Smooth muscle cell (in vitro differentiated cells): ENCODE data around the gene WDFY4. TPM values are rescaled to one million over a fixed set of nuclear protein-coding genes. Genes with fewer than 3 reads are reported as not detected.

Experiments
- DNase-seq: peaks from one replicate; lab custom pipeline; 2025; ENCODE audit not compliant: unreplicated experiment; lab: John Stamatoyannopoulos, UW
- H2AFZ ChIP-seq: fragments of 200-600 bp; sonication (generic); 2 replicates; pipeline ENCODE4 v1.6.0; 2016; ENCODE audit warnings: antibody characterized with exemption, low read depth, mild to moderate bottlenecking
- H3F3A ChIP-seq: fragments of 200-600 bp; sonication (generic); 2 replicates; pipeline ENCODE4 v1.6.0; 2017; ENCODE audit warnings: antibody characterized with exemption, low read depth
- H3K27ac ChIP-seq: fragments of 200-600 bp; sonication (generic); 2 replicates; pipeline ENCODE4 v1.5.1; 2016; ENCODE audit warnings: low read depth, mild to moderate bottlenecking
- H3K27me3 ChIP-seq: fragments of 200-600 bp; sonication (generic); 2 replicates; pipeline ENCODE4 v1.6.1; 2016; ENCODE audit warnings: low read depth, mild to moderate bottlenecking
- H3K36me3 ChIP-seq: fragments of 200-600 bp; sonication (generic); 2 replicates; pipeline ENCODE4 v1.5.1; 2016; ENCODE audit warnings: low read depth
- H3K4me1 ChIP-seq: fragments of 200-600 bp; sonication (generic); 2 replicates; pipeline ENCODE4 v1.5.1; 2016; ENCODE audit warnings: low read depth
- H3K4me2 ChIP-seq: fragments of 200-600 bp; sonication (generic); 2 replicates; pipeline ENCODE4 v1.6.0; 2016; ENCODE audit warnings: mild to moderate bottlenecking
- H3K4me3 ChIP-seq: fragments of 200-600 bp; sonication (generic); 2 replicates; pipeline ENCODE4 v1.5.1; 2016; ENCODE audit warnings: mild to moderate bottlenecking
- H3K79me2 ChIP-seq: fragments of 200-600 bp; sonication (generic); 2 replicates; pipeline ENCODE4 v1.6.0; 2016; ENCODE audit warnings: low read depth, mild to moderate bottlenecking
- H3K9ac ChIP-seq: fragments of 200-600 bp; sonication (generic); 2 replicates; pipeline ENCODE4 v1.6.0; 2016; ENCODE audit warnings: low read depth
- H3K9me3 ChIP-seq: fragments of 200-600 bp; sonication (generic); replicated peaks from 2 replicates; pipeline ENCODE4 v1.5.1; 2016; ENCODE audit warnings: low read depth
- H4K20me1 ChIP-seq: fragments of 200-600 bp; sonication (generic); 2 replicates; pipeline ENCODE4 v1.6.0; 2016; ENCODE audit warnings: low read depth
- WGBS: methylation state at CpG from one replicate; pipeline ENCODE4 v1.1.7; 2016; ENCODE audit warnings: low lambda C conversion rate; 5-methylcytosine and 5-hydroxymethylcytosine counted together
- polyA plus RNA-seq: library from polyadenylated mRNA; unstranded; fragments of >200 nt; fragmentation: Nextera tagmentation; extraction: Ambion mirVana; gene quantifications from 2 replicates; pipeline ENCODE4 v1.2.1, GENCODE V29; 2016
- total RNA-seq: library from RNA; depleted of rRNA; stranded (reverse); fragments of >200 nt; gene quantifications from 2 replicates; pipeline ENCODE4 v1.2.3, GENCODE V29; 2014
- TF ChIP-seq, protein P1 (sequence below): fragments of 200-600 bp; sonication (generic); IDR thresholded peaks from 2 replicates; pipeline ENCODE4 v1.5.1; 2017; ENCODE audit warnings: borderline replicate concordance, mild to moderate bottlenecking, antibody characterized with exemption; ENCODE audit not compliant: insufficient read depth, poor library complexity, severe bottlenecking

WDFY4 gene
- total and polyA plus RNA-seq, 2 experiments from 2014 or later, result not detected

DNA sequence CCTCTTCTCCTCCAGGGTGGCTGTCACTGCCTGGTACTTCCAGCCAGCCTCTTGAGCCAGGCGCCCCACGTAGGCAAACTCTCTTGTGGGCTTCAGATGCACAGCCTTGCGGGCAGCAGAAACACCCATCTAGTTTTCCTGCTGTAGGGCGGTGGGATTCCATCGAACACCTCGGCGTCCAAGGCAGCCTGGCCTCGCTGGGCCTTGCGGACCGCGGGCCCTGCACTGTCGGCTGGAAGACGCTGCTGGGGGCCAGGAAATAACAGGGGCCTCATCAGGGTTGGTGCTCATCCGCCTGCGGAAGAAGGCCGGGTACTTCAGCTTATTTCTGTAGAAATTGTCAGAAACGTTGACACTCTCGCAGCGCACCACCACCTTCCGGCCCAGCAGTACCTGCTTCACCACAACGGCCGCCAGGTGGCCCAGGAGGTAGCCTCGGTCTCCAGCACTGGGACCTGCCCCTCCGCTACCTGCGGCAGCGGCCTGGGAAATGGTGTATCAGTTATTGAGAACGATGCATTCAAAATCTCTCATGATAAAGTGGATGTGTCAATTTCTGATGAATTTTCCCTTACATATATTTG, 61.1 kb downstream of the WDFY4 start:
- DNase-seq, result no peak
- Histone ChIP-seq H3K4me2 (no peak overlapping the region), H3K27ac (no peak overlapping the region), H3K79me2 (no peaks in the 10 kb centered on the region), H4K20me1 (no peaks in the 10 kb centered on the region), H3K27me3 (no peaks in the 10 kb centered on the region), H3K36me3 (no peaks in the 10 kb centered on the region), H3F3A (no peaks in the 10 kb centered on the region), H3K4me3 (no peak overlapping the region), H2AFZ (no peak overlapping the region), H3K4me1 (no peaks in the 10 kb centered on the region), H3K9me3 (no peaks in the 10 kb centered on the region), H3K9ac (no peak overlapping the region)
- TF ChIP-seq, protein P1, sequence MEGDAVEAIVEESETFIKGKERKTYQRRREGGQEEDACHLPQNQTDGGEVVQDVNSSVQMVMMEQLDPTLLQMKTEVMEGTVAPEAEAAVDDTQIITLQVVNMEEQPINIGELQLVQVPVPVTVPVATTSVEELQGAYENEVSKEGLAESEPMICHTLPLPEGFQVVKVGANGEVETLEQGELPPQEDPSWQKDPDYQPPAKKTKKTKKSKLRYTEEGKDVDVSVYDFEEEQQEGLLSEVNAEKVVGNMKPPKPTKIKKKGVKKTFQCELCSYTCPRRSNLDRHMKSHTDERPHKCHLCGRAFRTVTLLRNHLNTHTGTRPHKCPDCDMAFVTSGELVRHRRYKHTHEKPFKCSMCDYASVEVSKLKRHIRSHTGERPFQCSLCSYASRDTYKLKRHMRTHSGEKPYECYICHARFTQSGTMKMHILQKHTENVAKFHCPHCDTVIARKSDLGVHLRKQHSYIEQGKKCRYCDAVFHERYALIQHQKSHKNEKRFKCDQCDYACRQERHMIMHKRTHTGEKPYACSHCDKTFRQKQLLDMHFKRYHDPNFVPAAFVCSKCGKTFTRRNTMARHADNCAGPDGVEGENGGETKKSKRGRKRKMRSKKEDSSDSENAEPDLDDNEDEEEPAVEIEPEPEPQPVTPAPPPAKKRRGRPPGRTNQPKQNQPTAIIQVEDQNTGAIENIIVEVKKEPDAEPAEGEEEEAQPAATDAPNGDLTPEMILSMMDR, result peak; percentile 17
- WGBS, result 53% methylated on average over 27 of the region's 27 CpGs

DNA sequence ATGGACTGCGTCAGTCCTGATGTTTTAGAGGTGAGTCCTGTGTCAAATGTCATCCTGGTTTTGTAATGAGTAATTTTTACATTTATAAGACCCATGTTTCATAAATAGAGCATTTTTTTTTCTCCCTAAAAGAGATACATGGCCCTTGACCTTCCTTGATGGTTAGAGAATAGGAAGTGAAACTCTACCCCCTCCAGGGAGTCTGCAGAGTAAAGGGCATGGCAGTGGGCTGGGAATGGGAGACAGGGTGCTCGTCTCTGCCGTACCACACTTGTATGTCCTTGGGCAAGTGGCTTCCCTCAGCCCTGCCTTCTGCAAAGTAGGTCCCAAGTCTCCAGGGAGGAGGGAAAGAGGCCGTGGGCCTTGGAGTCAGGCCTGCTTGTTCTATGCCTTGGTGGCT, 63.9 kb downstream of the WDFY4 start:
- H3F3A ChIP-seq, result no peaks in the 10 kb centered on the region
- WGBS, result 90% methylated on average over 4 of the region's 4 CpGs
- H3K4me1 ChIP-seq, result no peaks in the 10 kb centered on the region
- no peak for DNase-seq
- no peak overlapping the region for H2AFZ ChIP-seq
- H3K9ac ChIP-seq, result no peak overlapping the region
- no peaks in the 10 kb centered on the region for H3K36me3 ChIP-seq
- no peaks in the 10 kb centered on the region for H4K20me1 ChIP-seq
- H3K79me2 ChIP-seq, result no peaks in the 10 kb centered on the region
- H3K4me3 ChIP-seq, result no peak overlapping the region
- H3K9me3 ChIP-seq, result no peaks in the 10 kb centered on the region
- TF ChIP-seq, protein P1, result no peak
- H3K27me3 ChIP-seq, result no peaks in the 10 kb centered on the region
- no peak overlapping the region for H3K27ac ChIP-seq
- H3K4me2 ChIP-seq, result no peak overlapping the region

DNA sequence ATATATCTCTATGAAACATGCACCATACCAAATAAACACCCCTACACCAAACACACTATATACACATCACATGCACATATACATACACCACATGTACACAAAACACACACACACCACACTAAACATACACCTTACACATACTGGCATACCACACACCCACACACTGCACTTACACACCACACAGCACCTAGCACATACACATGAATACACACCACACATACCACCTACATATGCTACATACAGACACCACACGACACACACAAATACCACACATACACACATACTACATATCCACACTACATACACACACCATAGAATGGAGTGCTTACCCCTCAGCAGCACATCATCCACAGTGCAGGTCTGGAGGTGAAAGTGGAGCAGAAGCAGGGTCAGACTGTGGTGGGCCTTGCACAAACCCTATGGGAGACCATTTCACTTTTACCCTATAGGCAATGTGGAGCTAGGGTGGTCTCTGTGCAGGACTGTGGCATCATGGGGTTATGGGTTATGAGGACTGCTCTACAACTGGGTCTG, 64.6 kb downstream of the WDFY4 start:
- TF ChIP-seq, protein P1, result no peak
- Histone ChIP-seq H3K4me2 (no peak overlapping the region), H2AFZ (no peak overlapping the region), H3K9ac (no peak overlapping the region), H4K20me1 (no peaks in the 10 kb centered on the region), H3K27ac (no peak overlapping the region), H3K9me3 (no peaks in the 10 kb centered on the region), H3K36me3 (no peaks in the 10 kb centered on the region), H3K4me1 (no peaks in the 10 kb centered on the region), H3F3A (no peaks in the 10 kb centered on the region), H3K4me3 (no peak overlapping the region), H3K79me2 (no peaks in the 10 kb centered on the region), H3K27me3 (no peaks in the 10 kb centered on the region)
- WGBS, result 90% methylated on average over 1 of the region's 1 CpG
- DNase-seq, result no peak

DNA sequence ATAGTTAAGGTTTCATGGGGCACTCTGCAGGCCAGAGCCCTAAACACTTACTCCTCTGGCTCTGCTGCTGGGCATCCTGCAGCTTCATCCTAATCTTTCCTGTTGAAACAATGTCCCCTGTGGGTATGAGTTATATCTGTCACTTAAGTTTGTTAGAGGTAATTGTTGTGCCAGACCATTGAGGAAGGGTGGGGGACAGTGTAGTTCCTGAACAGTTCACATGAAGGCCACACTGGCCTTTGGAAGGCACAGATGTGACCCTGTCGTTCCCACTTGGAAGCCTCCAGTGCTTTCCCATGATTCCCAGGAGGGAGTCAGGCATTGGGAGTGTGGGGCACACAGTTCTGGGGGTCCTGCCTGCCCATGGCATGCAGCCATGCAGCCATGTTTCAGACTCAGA, 65.3 kb downstream of the WDFY4 start:
- Histone ChIP-seq H3K9ac (no peak overlapping the region), H4K20me1 (no peaks in the 10 kb centered on the region), H3K4me3 (no peak overlapping the region), H3K79me2 (no peaks in the 10 kb centered on the region), H3F3A (no peaks in the 10 kb centered on the region), H3K27me3 (no peaks in the 10 kb centered on the region), H3K4me1 (no peaks in the 10 kb centered on the region), H2AFZ (no peak overlapping the region), H3K27ac (no peak overlapping the region), H3K36me3 (no peaks in the 10 kb centered on the region), H3K4me2 (no peak overlapping the region), H3K9me3 (no peaks in the 10 kb centered on the region)
- no peak for DNase-seq
- TF ChIP-seq, protein P1, result no peak
- 76% methylated on average over 1 of the region's 1 CpG for WGBS
